Esophagus squamous epithelium (tissue), 5 donors: ENCODE results near the gene MIEN1. TPM values are rescaled to one million over a fixed set of nuclear protein-coding genes. Genes with fewer than 3 reads are reported as not detected.
"Not testable (repeated sequence)": the region's sequence is repeated elsewhere in the genome, so short reads cannot be mapped to it uniquely, and the experiment has no call there.

ENCODE experiments used
- DNase-seq: peaks from one replicate; lab custom pipeline; 2025; lab: John Stamatoyannopoulos, UW
- H3K27ac ChIP-seq, 4 donors: fragments of 200-600 bp; sonication (generic); one replicate each; pipeline ENCODE4 v1.5.1; 2016 to 2019; ENCODE audit warnings: mild to moderate bottlenecking in 1 of 4
- H3K27me3 ChIP-seq, 4 donors: fragments of 200-600 bp; sonication (generic); 1 replicate in 3 of 4; 2 replicates in 1 of 4; pipeline versions ENCODE4 v1.5.1 to v1.6.0; 2017 to 2021; ENCODE audit warnings: antibody characterized with exemption in 1 of 4
- H3K36me3 ChIP-seq, 3 donors: fragments of 200-600 bp; sonication (generic); one replicate each; pipeline ENCODE4 v1.5.1; 2016 to 2019
- H3K4me1 ChIP-seq, 3 donors: fragments of 200-600 bp; sonication (generic); one replicate each; pipeline ENCODE4 v1.5.1; 2017 to 2019
- H3K4me3 ChIP-seq, 4 donors: fragments of 200-600 bp; sonication (generic); 1 replicate in 3 of 4; 2 replicates in 1 of 4; pipeline ENCODE4 v1.5.1; 2016 to 2019; ENCODE audit warnings: mild to moderate bottlenecking in 2 of 4, moderate library complexity in 1 of 4
- H3K9me3 ChIP-seq, 3 donors: fragments of 200-600 bp; sonication (generic); one replicate each; pipeline ENCODE4 v1.5.1; 2016 to 2019
- POLR2A ChIP-seq, 4 donors: fragments of 450-650 bp; IDR thresholded peaks; one replicate each; pipeline ENCODE4 v1.6.1; 2017; ENCODE audit warnings: antibody characterized with exemption in 4 of 4, mild to moderate bottlenecking in 4 of 4, moderate library complexity in 3 of 4
- WGBS, 2 donors: methylation state at CpG; one replicate each; pipeline ENCODE4 v1.1.5; 2018; 5-methylcytosine and 5-hydroxymethylcytosine counted together
- intact Hi-C: fragments of 100-400 bp; cut with DNase I; formaldehyde crosslinking; loops from one replicate; pipeline ENCODE4 v1.15.0; 2022
- total RNA-seq, 4 donors: library from RNA; depleted of rRNA; stranded (reverse); fragments of >200 nt; gene quantifications; one replicate each; pipeline ENCODE4 v1.1.0, GENCODE V29; 2016
- TF ChIP-seq, protein P1 (sequence below), 6 experiments: fragments of 450-650 bp in 4 of 6; fragments of 200-600 bp in 2 of 6; sonication (generic) in 2 of 6; IDR thresholded peaks; one replicate each; pipeline ENCODE4 v1.5.1; 2016 to 2019; ENCODE audit warnings: antibody characterized with exemption in 6 of 6, mild to moderate bottlenecking in 4 of 6, moderate library complexity in 4 of 6
- donor health status: DM: yes; HTN: yes; CAD: no.

Gene MIEN1
- total RNA-seq, 4 donors from 2014 or later, result 44.4 to 55.2 (median 53.2) TPM

DNA sequence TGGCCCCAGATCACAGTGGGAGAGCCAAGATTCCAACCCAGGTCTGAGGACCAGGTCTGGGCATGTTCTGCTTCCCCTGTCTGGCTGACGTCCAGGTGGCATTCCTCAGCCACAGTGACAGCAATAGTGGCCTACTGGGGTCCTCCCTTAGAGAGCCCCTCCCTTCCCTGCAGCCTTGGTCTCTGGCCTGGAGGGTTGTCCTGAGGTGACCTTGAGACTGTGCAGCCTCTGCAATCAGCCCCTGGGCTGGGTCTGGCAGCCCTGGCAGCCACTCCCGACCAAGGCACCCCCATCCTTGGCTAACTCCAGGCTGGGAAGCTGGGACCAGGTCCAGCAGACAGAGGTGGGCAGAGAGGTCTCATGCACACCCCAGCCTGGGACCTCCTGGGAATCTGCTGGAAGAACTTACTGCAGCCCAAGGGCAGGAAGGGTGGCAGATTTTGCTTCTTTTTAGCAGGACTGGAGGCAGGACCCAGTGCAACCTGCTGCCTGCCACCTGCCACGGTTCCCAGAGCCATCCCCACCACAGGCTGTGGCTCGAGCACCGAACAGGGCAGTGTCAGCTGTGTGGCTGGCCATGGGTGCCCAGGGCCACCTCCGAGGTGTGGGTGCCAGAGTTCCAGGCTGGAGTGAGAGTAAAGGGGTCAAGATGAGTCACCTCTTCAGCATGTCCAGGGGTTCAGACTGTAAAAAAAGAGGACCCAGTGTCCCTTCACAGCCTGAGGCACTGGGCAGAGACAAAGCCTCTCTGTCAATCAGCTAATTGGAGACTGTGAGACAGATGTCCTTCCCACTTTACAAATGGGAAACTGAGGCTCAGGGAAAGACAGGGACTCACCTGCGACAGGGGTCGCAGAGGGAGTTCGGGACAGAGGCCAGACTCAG, 20.0 kb upstream of the MIEN1 start:
- Histone ChIP-seq H3K4me1 (peaks cover 20 to 37% (median 22%) of the 10 kb centered on the region in 3 donors), H3K27me3 (no peaks in the 10 kb centered on the region), H3K9me3 (no peaks in the 10 kb centered on the region), H3K27ac (peak overlapping the region in 2 of 4 donors; percentile 24 to 46), H3K36me3 (peaks cover 0 to 30% (median 15%) of the 10 kb centered on the region in 3 donors), H3K4me3 (no peak overlapping the region)
- WGBS, 2 donors, result 50% methylated on average over 2 of the region's 9 CpGs; no CpG with 5 or more reads in 1 of the 2 donors
- DNase-seq, result no peak
- TF ChIP-seq POLR2A (IDR thresholded peaks at IDR 0.05), result no peak
- TF ChIP-seq, protein P1, sequence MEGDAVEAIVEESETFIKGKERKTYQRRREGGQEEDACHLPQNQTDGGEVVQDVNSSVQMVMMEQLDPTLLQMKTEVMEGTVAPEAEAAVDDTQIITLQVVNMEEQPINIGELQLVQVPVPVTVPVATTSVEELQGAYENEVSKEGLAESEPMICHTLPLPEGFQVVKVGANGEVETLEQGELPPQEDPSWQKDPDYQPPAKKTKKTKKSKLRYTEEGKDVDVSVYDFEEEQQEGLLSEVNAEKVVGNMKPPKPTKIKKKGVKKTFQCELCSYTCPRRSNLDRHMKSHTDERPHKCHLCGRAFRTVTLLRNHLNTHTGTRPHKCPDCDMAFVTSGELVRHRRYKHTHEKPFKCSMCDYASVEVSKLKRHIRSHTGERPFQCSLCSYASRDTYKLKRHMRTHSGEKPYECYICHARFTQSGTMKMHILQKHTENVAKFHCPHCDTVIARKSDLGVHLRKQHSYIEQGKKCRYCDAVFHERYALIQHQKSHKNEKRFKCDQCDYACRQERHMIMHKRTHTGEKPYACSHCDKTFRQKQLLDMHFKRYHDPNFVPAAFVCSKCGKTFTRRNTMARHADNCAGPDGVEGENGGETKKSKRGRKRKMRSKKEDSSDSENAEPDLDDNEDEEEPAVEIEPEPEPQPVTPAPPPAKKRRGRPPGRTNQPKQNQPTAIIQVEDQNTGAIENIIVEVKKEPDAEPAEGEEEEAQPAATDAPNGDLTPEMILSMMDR (IDR thresholded peaks at IDR 0.05), result no peak
- intact Hi-C loops, result no loop called here

DNA sequence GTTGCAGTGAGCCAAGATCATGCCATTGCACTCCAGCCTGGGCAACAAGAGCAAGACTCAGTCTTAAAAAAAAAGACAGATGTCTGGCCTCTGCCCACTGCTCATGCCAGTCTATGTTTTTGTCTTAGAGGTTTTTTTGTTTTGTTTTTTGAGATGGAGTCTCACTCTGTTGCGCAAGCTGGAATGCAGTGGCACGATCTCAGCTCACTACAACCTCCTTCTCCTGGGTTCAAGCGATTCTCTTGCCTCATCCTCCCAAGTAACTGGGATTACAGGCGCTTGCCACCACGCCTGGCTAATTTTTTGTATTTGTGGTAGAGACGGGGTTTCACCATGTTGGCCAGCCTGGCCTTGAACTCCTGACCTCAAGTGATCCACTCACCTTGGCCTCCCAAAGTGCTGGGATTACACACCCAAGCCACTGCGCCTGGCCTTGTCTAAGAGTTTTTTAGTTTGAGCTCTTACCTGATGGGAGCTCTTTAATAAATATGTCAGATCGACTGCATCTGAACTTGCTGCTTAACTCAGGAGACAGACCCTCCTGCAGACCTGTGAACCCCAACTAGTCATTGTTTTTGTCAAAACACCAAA, 18.2 kb upstream of the MIEN1 start:
- H3K4me1 ChIP-seq, result peaks cover 9 to 22% (median 13%) of the 10 kb centered on the region in 3 donors
- intact Hi-C loops, H3K27me3 ChIP-seq, H3K27ac ChIP-seq, H3K4me3 ChIP-seq, DNase-seq, H3K9me3 ChIP-seq: not testable (repeated sequence)
- WGBS, 2 donors, result 86 to 87% methylated on average over 8 of the region's 8 CpGs
- H3K36me3 ChIP-seq, result peaks cover 5 to 48% (median 24%) of the 10 kb centered on the region in 3 donors

DNA sequence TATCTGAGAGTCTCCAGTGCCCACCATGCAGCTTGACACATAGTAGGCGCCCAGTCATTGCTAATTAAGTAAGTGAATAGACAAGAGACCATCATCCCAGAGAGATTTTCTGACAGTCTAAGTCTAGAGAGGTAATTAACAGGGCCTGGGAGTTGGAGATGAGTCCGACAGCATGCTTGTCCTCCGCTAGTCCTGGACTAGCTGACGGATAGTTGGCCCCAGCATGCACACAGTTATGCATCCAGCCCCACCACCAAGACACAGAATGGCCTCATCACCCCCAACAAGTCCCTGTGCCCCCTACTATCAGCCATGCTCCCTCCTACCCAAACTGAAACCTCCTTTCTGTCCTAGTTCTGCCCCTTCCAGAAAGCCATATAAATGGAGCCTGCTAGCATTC, 17.4 kb upstream of the MIEN1 start:
- intact Hi-C loops, result no loop called here

DNA sequence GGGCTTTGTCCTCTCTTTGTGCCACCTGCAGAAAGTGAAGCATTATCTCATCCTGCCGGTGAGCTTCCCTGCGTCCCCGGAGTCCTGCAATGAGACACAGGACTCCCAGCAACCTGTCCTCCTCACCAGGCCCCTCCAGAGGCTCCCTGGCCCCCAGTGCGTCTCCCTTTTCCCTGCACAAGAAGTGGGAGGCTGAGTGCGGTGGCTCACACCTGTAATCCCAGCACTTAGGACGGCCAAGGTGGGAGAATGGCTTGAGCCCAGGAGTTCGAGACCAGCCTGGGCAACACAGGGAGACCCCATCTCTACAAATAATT, 15.8 kb upstream of the MIEN1 start:
- 82 to 100% methylated on average over 2 of the region's 7 CpGs for WGBS, 2 donors
- TF ChIP-seq, protein P1 (IDR thresholded peaks at IDR 0.05), result no peak
- no peak for TF ChIP-seq POLR2A (IDR thresholded peaks at IDR 0.05)
- H3K36me3 ChIP-seq, result peaks cover 5 to 65% (median 36%) of the 10 kb centered on the region in 3 donors
- peaks cover 0 to 30% (median 0%) of the 10 kb centered on the region in 4 donors for H3K27me3 ChIP-seq
- DNase-seq, result no peak
- H3K27ac ChIP-seq, result no peak overlapping the region
- H3K9me3 ChIP-seq, result no peaks in the 10 kb centered on the region
- H3K4me3 ChIP-seq, result no peak overlapping the region
- H3K4me1 ChIP-seq, result peaks cover 4 to 27% (median 5%) of the 10 kb centered on the region in 3 donors
- intact Hi-C loops, result no loop called here

More for the DNA sequence above, 17.4 kb upstream of the MIEN1 start:
- peaks cover 4 to 15% (median 5%) of the 10 kb centered on the region in 3 donors for H3K4me1 ChIP-seq
- H3K36me3 ChIP-seq, result peaks cover 5 to 56% (median 29%) of the 10 kb centered on the region in 3 donors
- no peak overlapping the region for H3K4me3 ChIP-seq
- no peak overlapping the region for H3K27ac ChIP-seq
- peaks cover 0 to 15% (median 0%) of the 10 kb centered on the region in 4 donors for H3K27me3 ChIP-seq
- DNase-seq, result no peak
- 79 to 93% methylated on average over 2 to 4 of the region's 4 CpGs for WGBS, 2 donors
- TF ChIP-seq, protein P1 (IDR thresholded peaks at IDR 0.05), result no peak
- TF ChIP-seq POLR2A (IDR thresholded peaks at IDR 0.05), result no peak
- H3K9me3 ChIP-seq, result no peaks in the 10 kb centered on the region

DNA sequence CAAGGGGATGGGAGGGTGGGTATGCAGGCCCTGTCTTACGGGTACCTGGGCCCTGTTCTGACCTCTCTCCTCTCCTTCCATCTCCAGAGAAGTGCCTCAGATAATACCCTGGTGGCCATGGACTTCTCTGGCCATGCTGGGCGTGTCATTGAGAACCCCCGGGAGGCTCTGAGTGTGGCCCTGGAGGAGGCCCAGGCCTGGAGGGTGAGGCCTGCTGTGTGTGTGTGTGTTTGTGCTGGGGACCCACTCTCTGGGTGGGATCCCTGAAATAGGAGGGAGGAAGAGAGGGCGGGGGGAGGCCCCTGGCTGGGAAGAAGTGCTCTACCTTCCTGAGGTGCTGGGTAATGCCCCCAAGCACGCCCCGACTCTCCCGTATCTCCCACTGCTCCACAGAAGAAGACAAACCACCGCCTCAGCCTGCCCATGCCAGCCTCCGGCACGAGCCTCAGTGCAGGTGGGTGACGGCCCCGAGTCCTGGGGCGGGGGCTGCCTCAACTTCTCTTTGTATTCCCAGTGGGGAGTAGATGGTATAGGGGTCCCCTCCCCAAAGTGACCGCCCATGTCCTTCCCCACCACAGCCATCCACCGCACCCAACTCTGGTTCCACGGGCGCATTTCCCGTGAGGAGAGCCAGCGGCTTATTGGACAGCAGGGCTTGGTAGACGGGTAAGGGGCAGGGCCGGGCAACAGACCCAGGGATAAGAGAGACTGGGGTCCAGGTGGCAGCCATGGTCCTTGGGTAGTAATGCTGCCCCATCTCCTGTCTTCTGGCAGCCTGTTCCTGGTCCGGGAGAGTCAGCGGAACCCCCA, 15.2 kb upstream of the MIEN1 start:
- Histone ChIP-seq H3K4me1 (peaks cover 4 to 31% (median 5%) of the 10 kb centered on the region in 3 donors), H3K27ac (no peak overlapping the region), H3K4me3 (no peak overlapping the region), H3K27me3 (peaks cover 0 to 36% (median 0%) of the 10 kb centered on the region in 4 donors), H3K9me3 (no peaks in the 10 kb centered on the region), H3K36me3 (peaks cover 5 to 65% (median 36%) of the 10 kb centered on the region in 3 donors)
- 90% methylated on average over 4 of the region's 23 CpGs; no CpG with 5 or more reads in 1 of the 2 donors for WGBS, 2 donors
- intact Hi-C loops, result no loop called here
- no peak for DNase-seq
- TF ChIP-seq POLR2A (IDR thresholded peaks at IDR 0.05), result no peak
- TF ChIP-seq, protein P1 (IDR thresholded peaks at IDR 0.05), result no peak
